Esophagus (tissue), 2 donors: ENCODE results near the gene DYSF. TPM values are rescaled to one million over a fixed set of nuclear protein-coding genes. Genes with fewer than 3 reads are reported as not detected.

Source experiments
- H3K27ac ChIP-seq, 2 donors: one replicate each; pipeline ENCODE4 v1.5.1; 2013; ENCODE audit warnings: low read depth in 2 of 2, mild to moderate bottlenecking in 2 of 2, inconsistent platforms in 1 of 2, low read length in 1 of 2, moderate library complexity in 1 of 2
- H3K27me3 ChIP-seq, 2 donors: one replicate each; pipeline ENCODE4 v1.6.1; 2013; ENCODE audit warnings: low read length in 2 of 2, control low read depth in 1 of 2, mild to moderate bottlenecking in 1 of 2; ENCODE audit not compliant: insufficient read depth in 2 of 2, control insufficient read depth in 1 of 2
- H3K36me3 ChIP-seq, 2 donors: one replicate each; pipeline ENCODE4 v1.6.1; 2013; ENCODE audit warnings: low read length in 1 of 2; ENCODE audit not compliant: control insufficient read depth in 2 of 2, insufficient read depth in 2 of 2
- H3K4me1 ChIP-seq, 2 donors: one replicate each; pipeline ENCODE4 v1.6.1; 2013; ENCODE audit warnings: low read length in 1 of 2; ENCODE audit not compliant: control insufficient read depth in 2 of 2, insufficient read depth in 2 of 2
- H3K4me3 ChIP-seq, 2 donors: one replicate each; pipeline ENCODE4 v1.5.1; 2013; ENCODE audit warnings: low read length in 2 of 2, mild to moderate bottlenecking in 2 of 2, low read depth in 1 of 2, moderate library complexity in 1 of 2
- H3K9me3 ChIP-seq, 2 donors: one replicate each; pipeline ENCODE4 v1.6.1; 2013; ENCODE audit warnings: mild to moderate bottlenecking in 2 of 2, low read depth in 1 of 2, low read length in 1 of 2, moderate library complexity in 1 of 2; ENCODE audit not compliant: control insufficient read depth in 2 of 2, insufficient read depth in 1 of 2
- WGBS, 2 donors: extraction: QIAGEN DNeasy Blood & Tissue Kit; methylation state at CpG; one replicate each; pipeline ENCODE4 v1.1.7; 2013; 5-methylcytosine and 5-hydroxymethylcytosine counted together
- polyA plus RNA-seq, 2 donors: library from polyadenylated mRNA; stranded (reverse); fragments of 200-250 nt; gene quantifications; one replicate each; pipeline ENCODE4 v1.2.3, GENCODE V29; 2013
- donor health status: healthy with polysubstance abuse.
- donor health status: Bipolar disorder and iron deficiency.

Gene DYSF
- polyA plus RNA-seq, 2 donors: 1.8 to 2.6 TPM

DNA sequence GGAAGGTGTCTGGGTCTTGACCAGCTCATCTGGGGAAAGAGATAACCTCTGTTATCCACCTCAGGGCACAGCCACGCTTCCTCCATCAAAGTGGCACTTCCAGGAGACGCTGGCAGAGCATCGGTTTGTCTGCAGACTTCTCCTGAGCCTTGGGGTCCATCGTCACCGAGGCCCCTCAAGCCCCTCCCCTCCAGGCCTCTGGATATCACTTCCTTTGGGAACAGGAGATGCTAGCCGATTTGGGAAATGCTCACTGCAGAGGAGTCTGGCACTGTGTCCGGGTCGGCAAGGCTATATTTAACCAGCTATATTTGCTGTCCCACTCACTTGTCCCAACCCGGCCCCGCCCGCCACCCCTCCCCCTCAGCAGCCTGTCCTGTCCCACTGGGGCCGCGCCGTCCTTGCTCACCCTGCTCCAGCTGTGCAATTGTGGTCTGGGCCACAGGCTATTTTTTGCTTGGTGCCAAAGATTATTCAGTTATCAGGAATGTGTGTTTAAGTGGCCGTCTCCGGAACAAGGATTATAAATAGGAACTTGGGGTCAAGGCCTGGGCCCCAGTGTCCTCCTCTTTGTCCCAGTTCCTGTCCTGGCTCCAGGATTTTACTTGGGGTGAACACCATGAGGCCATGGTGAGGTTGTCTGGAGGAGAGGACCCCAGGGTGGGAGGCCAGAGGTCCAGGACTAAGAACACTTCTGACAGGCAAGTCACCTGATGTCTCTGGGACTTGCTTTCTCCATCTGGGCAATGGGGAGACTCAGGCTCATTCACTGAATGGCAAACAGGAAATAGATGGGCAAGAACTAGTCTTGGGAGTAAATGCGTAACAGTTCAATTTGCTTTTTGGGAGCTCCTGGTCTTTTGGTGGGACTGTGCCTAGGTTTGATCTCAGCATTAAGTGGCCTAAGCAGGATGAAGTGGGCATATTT lies 263.6 kb downstream of the DYSF start:
- Histone ChIP-seq H3K4me1 (no peaks in the 10 kb centered on the region), H3K9me3 (no peaks in the 10 kb centered on the region), H3K4me3 (no peak overlapping the region), H3K27ac (no peak overlapping the region), H3K36me3 (no peaks in the 10 kb centered on the region), H3K27me3 (no peaks in the 10 kb centered on the region)
- WGBS, 2 donors: 50 to 52% methylated on average over 17 of the region's 17 CpGs

DNA sequence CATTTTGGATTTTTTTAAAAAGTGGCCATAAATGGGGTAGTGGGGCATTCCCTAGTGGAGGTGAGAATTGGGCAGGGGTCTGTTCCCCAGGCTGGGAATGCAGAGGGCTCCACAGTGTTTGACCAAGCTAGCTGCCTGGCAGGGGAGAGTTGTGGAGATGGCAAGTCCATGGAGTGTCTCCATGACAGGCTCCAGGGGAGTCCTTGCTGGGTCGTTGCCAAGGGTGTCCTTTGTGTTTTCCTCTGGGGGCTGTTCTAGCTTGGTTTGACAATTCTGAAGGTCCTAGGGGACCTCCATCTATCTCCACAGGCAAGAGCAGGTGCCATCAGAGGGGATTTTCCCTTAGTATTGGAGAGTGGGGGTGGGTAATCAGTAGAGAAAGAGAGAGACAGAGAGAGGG lies 265.3 kb downstream of the DYSF start:
- Histone ChIP-seq H3K27me3 (no peaks in the 10 kb centered on the region), H3K36me3 (no peaks in the 10 kb centered on the region), H3K9me3 (no peaks in the 10 kb centered on the region), H3K4me3 (no peak overlapping the region), H3K27ac (no peak overlapping the region), H3K4me1 (no peaks in the 10 kb centered on the region)
- 68 to 87% methylated on average over 1 of the region's 1 CpG for WGBS, 2 donors

DNA sequence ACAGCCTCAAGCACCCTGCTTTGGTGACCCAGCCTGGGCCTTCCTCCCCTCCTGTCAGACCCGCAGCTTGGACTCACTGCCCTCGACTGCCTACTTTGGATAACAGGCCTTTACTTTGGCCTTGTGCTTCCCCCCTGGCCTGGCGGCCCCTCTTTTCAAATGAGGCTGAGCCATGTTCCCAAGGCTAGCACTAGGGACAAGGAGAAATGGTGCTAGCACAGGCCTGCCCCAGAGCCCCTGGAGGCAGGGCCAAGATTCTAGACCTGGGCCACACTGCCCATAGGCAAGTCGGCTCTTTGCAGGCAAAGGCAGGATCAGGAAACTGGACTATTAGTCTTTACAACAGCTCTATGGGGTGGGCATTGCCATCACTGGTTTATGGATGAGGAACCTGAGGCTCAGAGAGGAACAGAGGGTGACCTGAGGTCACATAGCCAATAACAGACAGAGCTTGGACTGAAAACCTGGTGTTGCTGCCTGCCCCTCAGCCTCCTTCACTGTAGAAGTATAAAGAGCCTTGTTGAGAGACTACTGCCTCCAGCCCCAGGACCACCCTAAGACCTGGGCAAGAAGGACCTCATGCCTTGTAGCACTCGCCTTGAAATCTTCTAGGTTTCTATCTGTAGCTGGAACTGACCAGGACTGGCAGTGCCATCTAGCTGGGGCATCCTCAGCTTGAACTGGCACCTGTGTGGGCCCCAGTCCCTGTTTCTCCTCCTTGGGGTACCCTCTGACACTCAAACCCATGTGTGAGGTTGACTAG lies 266.3 kb downstream of the DYSF start:
- H3K27me3 ChIP-seq: no peaks in the 10 kb centered on the region

DNA sequence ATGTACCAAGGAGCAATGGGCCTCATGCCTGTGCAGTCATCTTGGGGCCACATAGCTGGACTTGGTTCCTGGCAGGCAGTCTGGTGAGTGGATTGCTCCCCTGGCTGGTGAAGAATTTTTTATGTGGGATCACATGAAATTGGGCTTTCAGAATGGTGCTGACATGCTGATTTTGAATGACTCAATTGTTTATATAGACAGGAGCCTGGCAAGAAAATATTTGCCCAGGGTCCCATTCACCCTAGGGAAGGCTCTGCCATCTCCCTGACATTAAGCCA lies 266.9 kb downstream of the DYSF start:
- no peaks in the 10 kb centered on the region for H3K4me1 ChIP-seq
- no peak overlapping the region for H3K27ac ChIP-seq
- H3K36me3 ChIP-seq: no peaks in the 10 kb centered on the region
- no peak overlapping the region for H3K4me3 ChIP-seq
- no peaks in the 10 kb centered on the region for H3K9me3 ChIP-seq
- no peaks in the 10 kb centered on the region for H3K27me3 ChIP-seq

More for the DNA sequence above, 266.3 kb downstream of the DYSF start:
- Histone ChIP-seq H3K27ac (no peak overlapping the region), H3K9me3 (no peaks in the 10 kb centered on the region), H3K4me3 (no peak overlapping the region), H3K36me3 (no peaks in the 10 kb centered on the region), H3K4me1 (no peaks in the 10 kb centered on the region)
- 85 to 91% methylated on average over 5 of the region's 5 CpGs for whole genome bisulfite sequencing, 2 donors

DNA sequence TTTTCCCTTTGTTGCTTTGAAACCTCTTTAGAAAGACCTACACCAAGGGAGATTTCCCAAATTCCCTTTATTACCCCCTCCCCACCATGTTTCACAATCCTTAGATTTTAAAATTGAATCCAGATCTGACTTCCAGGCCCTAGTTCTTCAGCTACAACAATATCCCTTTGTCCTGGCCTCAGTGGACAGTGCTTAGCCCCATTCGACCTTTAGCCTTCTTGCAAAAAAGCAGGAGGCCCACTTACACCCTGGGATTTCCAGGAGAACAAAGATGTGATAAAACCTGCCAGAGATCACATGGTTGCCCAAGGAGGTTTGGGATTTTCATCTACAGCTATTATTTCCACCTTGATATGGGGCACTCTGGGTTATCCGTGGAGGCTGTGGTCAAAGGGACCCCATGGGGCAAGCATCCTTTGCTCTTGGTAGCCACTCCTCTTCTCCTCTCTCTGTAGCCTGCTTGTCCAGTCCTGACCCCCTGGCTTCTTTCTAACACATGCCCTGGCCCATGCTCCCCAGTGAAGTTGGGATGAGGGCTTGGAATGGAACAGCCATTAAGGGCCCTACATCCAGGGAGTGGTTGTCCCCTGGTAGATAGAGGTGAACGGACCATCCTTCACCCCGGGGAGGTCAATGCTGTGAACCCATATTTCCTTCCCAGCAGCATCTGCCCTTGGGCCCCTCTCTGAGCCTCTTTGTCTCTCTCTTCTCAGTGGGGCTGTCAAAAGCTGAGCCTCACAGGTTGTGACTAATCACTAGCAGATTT lies 267.4 kb downstream of the DYSF start:
- Histone ChIP-seq H3K4me3 (no peak overlapping the region), H3K27me3 (no peaks in the 10 kb centered on the region), H3K9me3 (no peaks in the 10 kb centered on the region), H3K4me1 (no peaks in the 10 kb centered on the region), H3K36me3 (no peaks in the 10 kb centered on the region), H3K27ac (peak overlapping the region in 1 of 2 donors; percentile 1)
- 69 to 80% methylated on average over 4 of the region's 4 CpGs for WGBS, 2 donors

DNA sequence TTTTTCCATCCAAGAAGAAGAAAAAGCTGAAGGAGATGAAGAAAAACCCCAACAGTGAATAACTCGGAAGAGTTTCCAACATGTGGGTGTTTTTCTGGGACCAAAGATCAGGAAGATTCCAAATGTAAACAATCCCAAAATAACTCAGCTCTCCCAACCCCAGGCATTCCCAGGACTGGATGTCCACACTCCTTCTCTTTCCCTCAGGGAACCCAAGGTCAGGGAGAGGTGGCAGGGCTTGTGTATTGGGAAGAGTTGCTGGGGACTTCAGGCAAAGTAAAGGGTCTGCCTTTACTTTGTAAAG lies 268.0 kb downstream of the DYSF start:
- 47 to 55% methylated on average over 1 of the region's 1 CpG for WGBS, 2 donors
- Histone ChIP-seq H3K27me3 (no peaks in the 10 kb centered on the region), H3K9me3 (peaks cover 0 to 3% of the 10 kb centered on the region in 2 donors), H3K27ac (peak overlapping the region in 1 of 2 donors; percentile 1), H3K4me3 (no peak overlapping the region), H3K4me1 (no peaks in the 10 kb centered on the region), H3K36me3 (no peaks in the 10 kb centered on the region)

DNA sequence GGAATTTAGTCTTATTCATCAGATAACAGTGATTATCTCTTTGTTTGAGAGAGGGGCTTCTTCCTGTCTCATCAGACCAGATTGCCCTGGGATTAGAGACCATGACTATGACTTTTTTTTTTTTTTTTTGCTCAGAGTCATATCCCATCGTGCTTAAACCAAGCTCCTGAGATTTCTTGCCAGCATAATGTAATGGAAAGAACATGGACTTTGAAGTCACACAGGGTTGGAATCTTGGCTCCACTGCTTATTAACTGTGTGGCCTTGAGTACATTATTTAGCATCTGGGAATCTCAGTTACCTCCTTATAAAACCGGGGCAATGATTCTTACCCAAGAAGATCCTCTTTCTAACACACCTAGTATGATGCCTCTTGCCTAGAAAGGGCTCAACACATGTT lies 268.3 kb downstream of the DYSF start:
- WGBS, 2 donors: 45 to 52% methylated on average over 2 of the region's 2 CpGs
- Histone ChIP-seq H3K27ac (no peak overlapping the region), H3K36me3 (no peaks in the 10 kb centered on the region), H3K27me3 (no peaks in the 10 kb centered on the region), H3K4me1 (no peaks in the 10 kb centered on the region), H3K4me3 (no peak overlapping the region), H3K9me3 (peaks cover 0 to 3% of the 10 kb centered on the region in 2 donors)

DNA sequence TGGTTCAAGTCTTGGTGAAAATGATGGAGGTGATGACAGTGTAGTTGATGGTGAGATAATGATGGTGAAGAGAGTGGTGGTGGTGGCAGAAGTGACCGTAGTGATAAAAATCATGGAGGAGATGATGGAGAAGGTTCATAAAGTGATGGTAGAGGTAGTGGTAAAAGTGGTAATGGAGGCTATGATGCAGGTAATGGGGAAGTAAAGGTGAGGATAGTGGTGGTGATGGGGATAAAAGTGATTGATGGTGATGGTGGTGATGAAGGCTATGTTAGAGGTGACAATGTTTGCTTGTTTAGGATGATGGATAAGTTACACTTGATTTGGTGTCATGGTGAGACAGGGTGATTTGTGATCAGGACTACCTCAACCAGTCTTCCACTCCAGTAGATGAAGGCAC lies 268.9 kb downstream of the DYSF start:
- Histone ChIP-seq H3K4me1 (no peaks in the 10 kb centered on the region), H3K9me3 (peaks cover 0 to 3% of the 10 kb centered on the region in 2 donors), H3K27ac (no peak overlapping the region), H3K36me3 (no peaks in the 10 kb centered on the region), H3K4me3 (no peak overlapping the region), H3K27me3 (no peaks in the 10 kb centered on the region)
- WGBS, 2 donors: 90 to 93% methylated on average over 1 of the region's 1 CpG

DNA sequence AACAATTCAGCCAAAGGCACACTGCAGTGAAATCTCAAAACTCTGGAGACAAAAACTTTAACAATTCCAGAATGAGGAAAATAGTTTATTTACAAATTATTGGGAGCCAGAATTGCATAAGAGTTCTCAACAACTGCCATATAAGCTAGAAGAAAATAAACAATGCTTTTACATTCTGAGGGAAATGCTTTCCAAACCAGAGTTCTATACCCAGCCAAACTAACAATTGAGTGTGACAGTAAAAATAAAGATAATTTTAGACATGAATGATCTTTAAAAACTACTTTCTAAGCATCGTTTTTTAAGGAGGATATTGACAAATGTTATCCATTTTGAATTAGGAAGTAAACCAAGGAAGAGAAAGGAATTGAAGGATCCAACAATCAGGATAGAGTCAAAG lies 271.4 kb downstream of the DYSF start:
- H3K36me3 ChIP-seq: no peaks in the 10 kb centered on the region
- 66% methylated on average over 1 of the region's 1 CpG for WGBS, 2 donors
- no peaks in the 10 kb centered on the region for H3K27me3 ChIP-seq
- H3K4me1 ChIP-seq: no peaks in the 10 kb centered on the region
- peaks cover 0 to 3% of the 10 kb centered on the region in 2 donors for H3K9me3 ChIP-seq
- H3K27ac ChIP-seq: no peak overlapping the region
- H3K4me3 ChIP-seq: no peak overlapping the region
